GM10266 (cell line): ENCODE measurements around the gene HSPB3.
A peak's percentile ranks its signal among the peaks of the same experiment; 100 is the strongest.

Experiments
- DNase-seq: peaks from one replicate; pipeline ENCODE4 v3.0.0; 2012; ENCODE audit errors: extremely low spot score
- TF ChIP-seq, protein P1 (sequence below): IDR thresholded peaks from 2 replicates; pipeline ENCODE4 v1.5.1; 2012; ENCODE audit warnings: mild to moderate bottlenecking, low read depth; ENCODE audit not compliant: control insufficient read depth, insufficient read depth; ENCODE audit errors: missing control alignments

The HSPB3 gene

DNA sequence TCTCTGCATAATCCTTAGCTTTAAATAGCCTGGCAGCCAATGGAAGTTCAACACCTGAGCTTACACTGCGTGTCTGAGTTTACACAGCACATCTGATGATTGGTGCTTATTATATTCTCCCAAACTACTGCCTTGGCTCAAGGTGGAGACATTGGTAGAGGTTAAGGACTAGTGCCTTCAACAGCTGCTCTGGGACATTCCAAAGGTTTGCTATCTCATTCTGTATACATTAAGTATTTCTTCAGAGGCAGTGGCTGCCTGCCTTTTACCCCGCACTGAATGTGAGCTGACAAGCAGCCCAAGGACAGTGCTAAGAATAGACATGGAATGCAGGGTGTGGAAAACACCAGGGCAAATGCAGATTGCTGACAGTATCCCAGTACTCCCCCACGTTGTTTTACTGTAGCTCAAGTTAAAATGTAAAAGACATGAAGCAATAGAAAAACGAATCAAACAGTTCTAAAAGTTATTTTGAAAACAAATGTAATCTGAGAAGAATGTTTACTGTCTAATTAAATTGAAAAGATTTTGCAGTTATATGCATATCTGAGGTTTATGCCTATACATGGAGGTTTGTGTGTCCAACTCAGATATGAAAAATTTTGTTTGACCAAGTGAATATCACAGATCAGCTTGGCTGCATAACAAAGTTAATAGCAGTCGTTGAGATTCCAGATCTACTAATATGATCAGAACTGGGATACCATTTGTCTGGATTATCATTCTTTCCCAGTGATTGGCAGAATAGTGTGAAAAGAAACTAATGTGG lies 1.8 kb downstream of the HSPB3 start:
- TF ChIP-seq, protein P1, sequence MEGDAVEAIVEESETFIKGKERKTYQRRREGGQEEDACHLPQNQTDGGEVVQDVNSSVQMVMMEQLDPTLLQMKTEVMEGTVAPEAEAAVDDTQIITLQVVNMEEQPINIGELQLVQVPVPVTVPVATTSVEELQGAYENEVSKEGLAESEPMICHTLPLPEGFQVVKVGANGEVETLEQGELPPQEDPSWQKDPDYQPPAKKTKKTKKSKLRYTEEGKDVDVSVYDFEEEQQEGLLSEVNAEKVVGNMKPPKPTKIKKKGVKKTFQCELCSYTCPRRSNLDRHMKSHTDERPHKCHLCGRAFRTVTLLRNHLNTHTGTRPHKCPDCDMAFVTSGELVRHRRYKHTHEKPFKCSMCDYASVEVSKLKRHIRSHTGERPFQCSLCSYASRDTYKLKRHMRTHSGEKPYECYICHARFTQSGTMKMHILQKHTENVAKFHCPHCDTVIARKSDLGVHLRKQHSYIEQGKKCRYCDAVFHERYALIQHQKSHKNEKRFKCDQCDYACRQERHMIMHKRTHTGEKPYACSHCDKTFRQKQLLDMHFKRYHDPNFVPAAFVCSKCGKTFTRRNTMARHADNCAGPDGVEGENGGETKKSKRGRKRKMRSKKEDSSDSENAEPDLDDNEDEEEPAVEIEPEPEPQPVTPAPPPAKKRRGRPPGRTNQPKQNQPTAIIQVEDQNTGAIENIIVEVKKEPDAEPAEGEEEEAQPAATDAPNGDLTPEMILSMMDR, result no peak
- no peak for DNase-seq

DNA sequence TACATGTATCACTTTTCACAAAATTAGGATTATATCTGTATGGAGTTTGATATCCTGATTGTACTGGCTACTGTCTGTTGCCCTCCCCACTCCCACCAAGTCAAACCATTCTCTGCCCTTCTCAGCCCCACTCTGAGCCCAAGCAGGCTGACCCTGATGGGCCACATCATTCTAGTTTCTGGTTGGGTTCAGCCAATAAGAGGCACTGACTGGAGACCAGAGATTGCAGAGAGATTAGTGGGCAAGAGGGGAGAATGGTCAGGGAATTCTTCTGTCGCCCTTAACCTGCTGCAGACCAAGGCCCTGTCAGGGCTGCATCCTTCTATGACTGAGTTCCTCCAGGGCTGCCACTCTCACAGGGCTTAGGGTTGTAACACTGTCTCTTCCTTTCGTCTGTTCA lies 2.7 kb downstream of the HSPB3 start:
- TF ChIP-seq, protein P1, result no peak

DNA sequence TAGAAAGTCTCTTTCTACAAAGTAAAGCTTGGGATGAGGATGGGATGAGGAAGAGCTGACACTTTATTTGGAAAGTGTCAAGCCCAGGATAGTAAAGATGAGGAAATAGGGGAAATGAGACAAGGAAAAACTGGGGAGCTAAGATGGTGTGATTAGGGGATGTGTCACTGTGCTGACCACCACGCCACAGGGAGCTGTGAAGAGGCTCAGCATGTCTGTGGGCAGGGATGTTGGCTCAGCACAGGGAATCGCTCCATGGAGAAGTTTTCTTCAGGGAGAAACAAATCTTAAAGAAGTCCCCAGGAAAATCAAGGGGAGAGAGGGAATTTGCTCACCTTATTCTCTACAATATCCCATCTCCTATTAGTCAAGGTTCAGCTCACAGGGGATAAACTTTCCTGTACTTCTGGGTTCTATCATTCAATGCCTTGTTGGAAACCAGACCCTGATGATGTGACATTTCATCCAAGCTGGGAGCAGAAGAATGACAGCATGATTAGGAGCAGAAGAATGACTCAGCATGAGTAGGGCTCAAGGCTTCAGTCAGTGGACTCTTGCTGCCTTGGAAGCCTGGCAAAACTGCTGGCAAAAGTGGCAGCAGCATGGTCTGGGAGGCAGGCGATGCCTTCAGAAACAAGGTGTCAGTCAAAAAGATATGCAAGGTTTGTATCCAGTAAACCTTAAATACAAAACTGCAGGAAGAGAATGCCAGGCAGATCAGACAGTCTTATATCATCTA lies 4.9 kb downstream of the HSPB3 start:
- DNase-seq, result no peak

More for the DNA sequence above, 2.7 kb downstream of the HSPB3 start:
- DNase-seq, result no peak

DNA sequence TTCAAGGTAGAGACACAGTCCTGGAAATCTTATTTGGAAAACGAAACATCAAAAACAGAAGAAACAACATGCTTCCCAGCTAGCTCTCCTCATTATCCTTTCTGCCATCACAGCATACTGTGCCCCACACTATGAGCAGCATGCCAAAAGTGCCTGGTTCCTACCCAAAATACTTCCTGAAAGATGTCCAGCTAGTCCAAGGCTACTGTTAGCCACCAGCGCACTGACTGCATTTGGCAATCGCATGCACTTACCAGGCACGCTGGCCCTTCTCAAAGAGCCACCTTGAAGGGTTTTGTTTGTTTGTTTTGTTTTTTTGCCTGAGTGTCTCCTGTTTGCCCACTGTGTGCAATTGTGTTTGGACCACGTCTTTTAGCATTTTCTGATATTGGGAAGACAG lies 6.8 kb downstream of the HSPB3 start:
- TF ChIP-seq, protein P1, result no peak
- DNase-seq, result no peak

More for the DNA sequence above, 4.9 kb downstream of the HSPB3 start:
- TF ChIP-seq, protein P1, result no peak

DNA sequence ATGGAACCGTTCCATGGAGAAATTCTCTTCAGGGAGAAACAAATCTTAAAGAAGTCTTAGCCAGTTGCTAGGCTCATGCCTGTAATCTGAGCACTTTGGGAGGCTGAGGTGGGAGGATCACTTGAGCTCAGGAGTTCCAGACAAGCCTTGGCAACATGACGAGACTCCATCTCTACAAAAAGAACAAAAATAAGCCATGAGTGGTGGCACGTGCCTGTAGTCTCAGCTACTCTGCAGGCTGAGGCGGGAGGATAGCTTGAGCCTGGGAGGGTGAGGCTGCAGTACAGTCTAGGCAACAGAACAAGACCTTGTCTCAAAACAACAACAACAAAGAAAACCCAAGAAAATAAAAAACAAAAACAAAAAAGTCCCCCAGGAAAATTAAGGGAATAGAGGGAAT lies 8.2 kb downstream of the HSPB3 start:
- DNase-seq, result no peak
- TF ChIP-seq, protein P1, result no peak

DNA sequence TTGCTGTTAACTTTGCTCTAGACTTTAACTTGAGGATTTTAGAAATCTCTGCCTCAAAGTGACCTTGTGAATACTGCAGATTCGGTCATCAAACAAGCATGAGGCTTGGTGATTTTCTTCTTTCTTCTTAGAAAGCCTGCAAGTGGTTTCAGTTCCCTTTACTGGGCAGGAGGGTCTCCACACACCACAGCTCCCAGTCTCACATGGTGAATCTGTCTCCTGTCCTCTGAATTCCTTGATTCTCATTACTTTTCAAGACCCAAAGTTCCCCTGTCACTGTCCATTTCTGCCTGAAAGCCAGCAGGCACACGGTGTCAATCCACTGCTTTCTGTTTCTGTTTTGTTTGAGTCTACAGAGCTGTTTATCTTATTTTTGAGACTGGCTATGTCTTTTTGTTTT lies 14.1 kb downstream of the HSPB3 start:
- DNase-seq, result peak; percentile 24

More for the DNA sequence above, 14.1 kb downstream of the HSPB3 start:
- TF ChIP-seq, protein P1, result no peak
